GM12891 (cell line): Measurements from ENCODE around the gene TSPAN16.
A peak's percentile ranks its signal among the peaks of the same experiment; 100 is the strongest.

Experiments used
- POLR2A ChIP-seq: IDR thresholded peaks from 2 replicates; pipeline ENCODE4 v1.6.1; 2011; ENCODE audit warnings: low read depth, low read length, control low read depth
- POLR2AphosphoS5 ChIP-seq: IDR thresholded peaks from 2 replicates; pipeline ENCODE4 v1.6.1; 2011; ENCODE audit warnings: low read depth, low read length, control low read depth

GRCh38 chr19:11346104-11346940, 50.4 kb downstream of the TSPAN16 start, which contains the start of the genes CCDC159 and TMEM205:
- peak; percentile 49; the same call in 1 of the 2 replicates for TF ChIP-seq POLR2A
- TF ChIP-seq POLR2AphosphoS5 = peak; percentile 54; the same call in 1 of the 2 replicates
